GM18526 (cell line): Measurements from ENCODE around the gene PPP1R7.

Experiments
- POLR2A ChIP-seq: IDR thresholded peaks from 3 replicates; pipeline ENCODE4 v1.6.1; 2011; ENCODE audit not compliant: insufficient read length; ENCODE audit errors: extremely low read depth

PPP1R7 gene

GRCh38 chr2:241132538-241133435, 17.5 kb upstream of the PPP1R7 start:
- no peak for TF ChIP-seq POLR2A

GRCh38 chr2:241133436-241133820, 16.8 kb upstream of the PPP1R7 start:
- TF ChIP-seq POLR2A, result no peak

DNA sequence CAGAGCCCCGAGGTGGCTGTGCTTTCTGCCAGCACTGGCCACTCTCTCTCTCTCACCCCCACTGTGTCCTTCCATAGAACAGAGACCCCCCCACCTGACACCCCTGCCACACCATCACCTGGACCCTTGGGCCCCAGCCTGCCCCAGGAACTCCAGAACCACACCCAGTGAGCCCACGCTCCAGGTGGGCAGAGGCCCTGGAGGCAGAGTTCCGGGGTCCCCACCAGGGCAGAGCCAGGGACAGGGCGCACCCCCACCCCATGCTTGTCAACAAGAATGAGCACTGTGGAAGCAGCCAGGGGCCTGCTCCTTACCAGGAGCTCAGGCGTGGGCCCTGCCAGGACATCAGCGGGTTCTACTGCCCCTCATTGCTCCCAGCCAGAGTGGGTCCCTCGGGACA, 15.6 kb upstream of the PPP1R7 start:
- no peak for TF ChIP-seq POLR2A

DNA sequence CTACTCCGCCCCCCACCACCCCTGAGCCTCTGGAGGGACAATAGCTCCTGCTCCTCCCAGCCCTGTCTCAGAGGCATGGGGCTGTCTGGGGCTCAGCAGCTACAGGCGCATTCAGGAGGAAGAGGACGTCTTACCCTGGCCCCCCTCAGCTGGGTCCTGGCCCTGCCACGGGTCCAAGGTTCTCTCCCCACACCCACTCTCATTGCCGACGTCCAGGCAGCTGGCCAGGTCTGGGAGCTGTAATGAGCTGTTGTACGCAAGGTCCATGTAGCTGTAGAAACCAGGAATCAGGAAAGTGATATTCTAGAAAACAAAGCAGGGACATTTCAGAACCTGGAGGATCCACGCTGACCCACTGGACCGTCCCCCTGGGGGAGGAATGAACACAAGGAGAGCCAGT, 14.5 kb upstream of the PPP1R7 start:
- no peak for TF ChIP-seq POLR2A

DNA sequence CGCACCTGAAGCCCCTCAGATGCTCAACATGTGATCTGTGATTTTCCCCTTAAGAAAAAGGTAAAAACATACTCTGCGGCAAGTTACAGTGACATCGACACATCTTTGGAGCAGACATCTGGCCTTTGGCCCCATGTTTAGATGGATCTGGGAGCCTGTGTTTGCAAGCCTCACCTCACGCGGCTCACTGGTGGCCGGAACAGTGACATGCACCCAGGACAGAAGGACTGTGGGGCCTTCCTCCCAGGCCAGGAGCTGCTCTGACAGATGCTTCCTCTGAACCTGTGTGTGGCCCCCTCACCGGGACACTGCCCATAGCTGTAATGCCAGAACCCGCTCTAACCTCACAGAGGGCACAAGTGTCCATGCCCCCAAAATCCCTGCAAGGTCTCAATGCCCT, 14.1 kb upstream of the PPP1R7 start:
- no peak for TF ChIP-seq POLR2A

DNA sequence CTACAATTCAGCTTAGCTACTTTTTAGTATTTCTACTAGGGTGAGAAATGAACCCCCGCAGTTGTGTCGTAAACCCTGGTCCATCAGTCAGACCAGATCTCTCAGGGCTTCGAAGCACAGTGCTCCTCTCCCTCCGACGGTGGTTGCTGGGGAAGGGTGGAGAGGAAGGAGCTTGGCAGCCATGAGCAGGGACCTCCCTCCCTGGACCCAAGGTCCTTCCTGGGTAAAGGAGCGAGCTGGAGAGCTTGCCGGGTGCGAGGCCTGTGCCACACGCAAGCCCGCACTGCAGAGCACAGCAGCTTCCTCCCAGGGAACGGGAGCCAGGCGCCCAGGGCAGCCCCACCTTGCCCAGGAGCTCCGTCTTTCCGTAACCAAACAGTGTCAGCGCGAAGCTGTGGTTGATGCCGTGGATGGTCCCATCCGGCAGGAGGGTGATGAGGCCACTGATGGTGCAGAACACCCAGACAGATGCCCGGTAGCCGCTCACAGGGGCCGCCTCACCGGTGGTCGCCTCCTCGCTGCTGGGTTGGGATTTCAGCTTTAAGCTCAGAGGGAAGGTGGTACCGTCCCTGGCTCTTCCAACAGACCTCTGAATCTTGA, 13.5 kb upstream of the PPP1R7 start:
- no peak for TF ChIP-seq POLR2A

- no peak for TF ChIP-seq POLR2A
Observed at GRCh38 chr2:241137276-241138190, 12.7 kb upstream of the PPP1R7 start.

DNA sequence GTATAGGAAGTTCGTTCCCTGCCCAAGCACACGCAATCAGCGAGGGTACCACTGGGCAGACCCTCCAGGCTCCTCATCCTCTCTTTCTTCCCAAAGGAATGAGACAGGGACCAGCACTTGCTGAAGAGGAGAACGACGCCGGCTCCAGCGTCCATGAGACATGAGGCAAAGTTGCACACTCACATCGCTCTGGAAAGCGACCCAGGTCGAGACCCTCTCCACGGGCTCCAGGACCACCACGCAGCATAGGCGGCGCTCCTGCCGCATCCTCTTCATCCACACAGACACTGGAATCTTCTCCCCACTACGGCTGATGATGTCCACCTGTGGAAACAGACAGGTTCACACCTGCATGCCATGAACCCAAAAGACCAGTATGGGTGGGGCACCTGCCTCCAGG, 11.8 kb upstream of the PPP1R7 start:
- TF ChIP-seq POLR2A, result no peak

GRCh38 chr2:241139531-241140444, 10.5 kb upstream of the PPP1R7 start:
- TF ChIP-seq POLR2A, result no peak

- TF ChIP-seq POLR2A, result no peak
Observed at GRCh38 chr2:241140445-241140840, 9.8 kb upstream of the PPP1R7 start.

- TF ChIP-seq POLR2A, result no peak
Observed at GRCh38 chr2:241141214-241141770, 9.0 kb upstream of the PPP1R7 start.

- TF ChIP-seq POLR2A, result no peak
Observed at GRCh38 chr2:241142063-241142462, 8.2 kb upstream of the PPP1R7 start.

GRCh38 chr2:241142593-241142992, 7.7 kb upstream of the PPP1R7 start:
- TF ChIP-seq POLR2A, result no peak

DNA sequence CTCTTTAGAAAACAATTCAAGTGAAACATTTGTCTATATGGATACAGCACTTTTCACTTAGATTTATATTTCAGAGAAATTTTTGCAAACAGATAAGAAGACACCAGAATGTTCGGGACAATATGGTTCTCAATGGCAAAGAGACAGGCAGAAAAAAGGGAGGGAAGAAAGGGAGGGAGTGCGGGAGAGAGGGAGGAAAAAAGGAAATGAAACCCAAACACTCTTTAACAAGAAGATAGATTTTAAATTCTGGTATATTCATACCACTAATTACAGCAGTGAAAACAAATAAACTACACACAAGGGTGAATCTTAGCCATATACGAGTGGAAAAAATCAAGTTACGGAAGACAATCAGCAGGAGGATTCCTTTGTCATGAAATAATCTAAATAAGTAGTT, 4.0 kb upstream of the PPP1R7 start:
- no peak for TF ChIP-seq POLR2A
